Kidney (tissue), 14 donors: ENCODE measurements around the gene KLHL7. TPM values are rescaled to one million over a fixed set of nuclear protein-coding genes. Genes with fewer than 3 reads are reported as not detected.

Experiments used
- DNase-seq, 5 donors: peaks; one replicate each; pipeline ENCODE4 v3.0.0-alpha.2; 2013 to 2020
- FAIRE-seq: peaks from 2 replicates; lab custom pipeline; 2012; peaks lifted over from hg19 to GRCh38; lab: Jason Lieb, UNC
- H3K27ac ChIP-seq, 2 donors: one replicate each; pipeline ENCODE4 v1.7.0; 2013; ENCODE audit warnings: low read depth in 2 of 2, low read length in 2 of 2, inconsistent platforms in 1 of 2
- H3K27me3 ChIP-seq: one replicate; pipeline ENCODE4 v1.7.1; 2013; ENCODE audit warnings: low read length, inconsistent platforms; ENCODE audit not compliant: control insufficient read depth, insufficient read depth
- H3K36me3 ChIP-seq, 3 donors: one replicate each; pipeline versions ENCODE4 v1.7.0 to v1.7.1; 2013; ENCODE audit warnings: low read length in 3 of 3, control low read depth in 1 of 3, inconsistent platforms in 1 of 3; ENCODE audit not compliant: insufficient read depth in 3 of 3, control insufficient read depth in 2 of 3
- H3K4me1 ChIP-seq, 3 donors: one replicate each; pipeline versions ENCODE4 v1.7.0 to v1.7.1; 2013; ENCODE audit warnings: low read length in 3 of 3, inconsistent platforms in 1 of 3, low read depth in 1 of 3; ENCODE audit not compliant: control insufficient read depth in 2 of 3, insufficient read depth in 2 of 3
- H3K4me3 ChIP-seq, 3 donors: one replicate each; pipeline versions ENCODE4 v1.7.0 to v1.8.1; 2013; ENCODE audit warnings: low read length in 3 of 3, control low read depth in 1 of 3, inconsistent platforms in 1 of 3
- H3K9ac ChIP-seq, 3 donors: one replicate each; pipeline versions ENCODE4 v1.7.0 to v1.7.1; 2013; ENCODE audit warnings: low read length in 3 of 3, control low read depth in 1 of 3, inconsistent platforms in 1 of 3
- H3K9me3 ChIP-seq, 3 donors: one replicate each; pipeline versions ENCODE4 v1.7.0 to v1.7.1; 2013; ENCODE audit warnings: low read length in 3 of 3, control low read depth in 1 of 3, inconsistent platforms in 1 of 3; ENCODE audit not compliant: control insufficient read depth in 2 of 3, insufficient read depth in 1 of 3
- intact Hi-C: fragments of 100-400 bp; cut with DNase I; formaldehyde crosslinking; loops from one replicate; pipeline ENCODE4 v1.11.1; 2022
- polyA plus RNA-seq: library from polyadenylated mRNA; stranded (reverse); fragments of 350-450 nt; fragmentation: Illumina TruSeq; extraction: RNeasy Lipid Tissue Mini Kit (QIAGEN cat#74804); gene quantifications from one replicate; pipeline ENCODE4 v1.2.3, GENCODE V29; 2014; ENCODE audit warnings: low read depth, low replicate concordance; ENCODE audit not compliant: insufficient read depth
- total RNA-seq: library from RNA; stranded (reverse); fragmentation: NEBNext Ultra II Directional; extraction: Animal tissue kit (Norgen Biotek cat#: 25700); gene quantifications from one replicate; pipeline ENCODE4 v1.2.1, GENCODE V29; 2021
- TF ChIP-seq, protein P1 (sequence below): IDR thresholded peaks from 3 replicates; pipeline ENCODE4 v1.5.1; 2012; ENCODE audit warnings: mild to moderate bottlenecking, moderate library complexity, borderline replicate concordance; ENCODE audit not compliant: insufficient read depth; ENCODE audit errors: extremely low read depth
- donor health status: control.
- donor health status: control.
- donor health status: control.
- donor health status: control.
- donor health status: control.
- donor health status: DM: yes; HTN: yes; CAD: no.
- donor health status: Normal renal cell carcinoma (clear cell type).

KLHL7 gene
- total and polyA plus RNA-seq, 2 donors from 2014 or later, result 13.3 to 20.6 TPM

DNA sequence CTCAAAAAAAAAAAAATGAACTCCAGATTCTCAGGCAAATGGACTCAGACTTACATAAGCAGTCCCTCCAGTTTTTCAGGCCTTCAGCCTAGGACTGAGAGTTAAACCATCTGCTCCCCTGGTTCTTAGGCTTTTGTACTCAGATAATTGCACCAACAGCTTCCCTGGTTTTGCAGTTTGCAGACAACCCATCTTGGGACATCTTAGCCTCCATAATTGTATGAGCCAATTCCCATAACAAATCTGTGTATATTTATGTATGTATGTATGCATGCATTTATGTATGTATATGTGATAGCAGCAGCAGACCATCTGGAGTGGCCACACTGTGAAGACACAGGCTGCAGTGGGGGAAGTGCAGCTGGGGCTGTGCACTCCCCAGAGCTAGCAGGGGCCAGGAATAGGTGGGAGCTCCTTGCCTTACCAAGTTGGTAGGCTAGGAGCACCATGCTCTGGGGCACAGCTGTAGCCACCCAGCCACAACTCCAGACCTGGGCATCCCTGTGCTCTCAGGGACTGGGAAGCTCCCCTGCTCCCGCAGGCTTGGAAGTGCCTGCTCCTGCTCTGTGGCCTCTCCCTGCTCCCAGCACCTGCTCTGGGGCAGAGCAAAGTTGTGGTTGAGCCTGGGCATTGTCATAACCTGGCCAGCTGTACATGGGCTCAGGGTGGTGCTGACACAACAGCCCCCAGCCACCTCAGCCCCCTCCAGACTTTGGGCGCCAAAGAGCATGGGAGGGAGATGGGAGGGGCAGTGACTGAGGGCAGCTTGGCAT is 8.9 kb upstream of the KLHL7 start:
- H3K36me3 ChIP-seq, result no peaks in the 10 kb centered on the region
- no peaks in the 10 kb centered on the region for H3K4me1 ChIP-seq
- H3K9me3 ChIP-seq, result no peaks in the 10 kb centered on the region
- H3K9ac ChIP-seq, result no peak overlapping the region
- DNase-seq (no peak), FAIRE-seq (no peak)
- no peak overlapping the region for H3K4me3 ChIP-seq
- intact Hi-C loops, result no loop called here
- TF ChIP-seq, protein P1, sequence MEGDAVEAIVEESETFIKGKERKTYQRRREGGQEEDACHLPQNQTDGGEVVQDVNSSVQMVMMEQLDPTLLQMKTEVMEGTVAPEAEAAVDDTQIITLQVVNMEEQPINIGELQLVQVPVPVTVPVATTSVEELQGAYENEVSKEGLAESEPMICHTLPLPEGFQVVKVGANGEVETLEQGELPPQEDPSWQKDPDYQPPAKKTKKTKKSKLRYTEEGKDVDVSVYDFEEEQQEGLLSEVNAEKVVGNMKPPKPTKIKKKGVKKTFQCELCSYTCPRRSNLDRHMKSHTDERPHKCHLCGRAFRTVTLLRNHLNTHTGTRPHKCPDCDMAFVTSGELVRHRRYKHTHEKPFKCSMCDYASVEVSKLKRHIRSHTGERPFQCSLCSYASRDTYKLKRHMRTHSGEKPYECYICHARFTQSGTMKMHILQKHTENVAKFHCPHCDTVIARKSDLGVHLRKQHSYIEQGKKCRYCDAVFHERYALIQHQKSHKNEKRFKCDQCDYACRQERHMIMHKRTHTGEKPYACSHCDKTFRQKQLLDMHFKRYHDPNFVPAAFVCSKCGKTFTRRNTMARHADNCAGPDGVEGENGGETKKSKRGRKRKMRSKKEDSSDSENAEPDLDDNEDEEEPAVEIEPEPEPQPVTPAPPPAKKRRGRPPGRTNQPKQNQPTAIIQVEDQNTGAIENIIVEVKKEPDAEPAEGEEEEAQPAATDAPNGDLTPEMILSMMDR, result no peak
- no peak overlapping the region for H3K27ac ChIP-seq
- no peaks in the 10 kb centered on the region for H3K27me3 ChIP-seq

DNA sequence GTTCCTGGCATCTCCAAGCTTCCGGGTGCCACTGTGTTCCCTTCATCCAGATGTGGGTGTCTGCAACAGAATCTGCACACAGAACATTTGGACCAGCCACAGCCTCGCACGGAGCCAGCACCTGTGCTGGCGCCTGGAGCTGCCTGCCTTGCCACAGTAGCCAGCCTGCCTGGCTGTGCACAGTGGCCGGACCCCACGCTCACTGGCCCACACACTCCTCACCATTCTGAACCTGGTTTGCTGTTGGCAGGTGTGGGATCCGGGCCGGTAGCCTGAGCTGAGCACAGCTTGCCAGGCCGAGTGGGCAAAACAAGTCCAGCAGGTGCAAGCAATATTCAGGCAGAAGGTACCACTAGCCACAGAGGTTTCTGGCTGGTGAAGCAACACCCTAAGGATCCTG is 7.6 kb upstream of the KLHL7 start:
- no peak overlapping the region for H3K27ac ChIP-seq
- intact Hi-C loops, result no loop called here
- FAIRE-seq (no peak), DNase-seq (no peak)
- no peak overlapping the region for H3K4me3 ChIP-seq
- no peaks in the 10 kb centered on the region for H3K36me3 ChIP-seq
- TF ChIP-seq, protein P1, result no peak
- H3K4me1 ChIP-seq, result no peaks in the 10 kb centered on the region
- peaks cover 0 to 4% (median 0%) of the 10 kb centered on the region in 3 donors for H3K9me3 ChIP-seq
- H3K27me3 ChIP-seq, result no peaks in the 10 kb centered on the region
- no peak overlapping the region for H3K9ac ChIP-seq

DNA sequence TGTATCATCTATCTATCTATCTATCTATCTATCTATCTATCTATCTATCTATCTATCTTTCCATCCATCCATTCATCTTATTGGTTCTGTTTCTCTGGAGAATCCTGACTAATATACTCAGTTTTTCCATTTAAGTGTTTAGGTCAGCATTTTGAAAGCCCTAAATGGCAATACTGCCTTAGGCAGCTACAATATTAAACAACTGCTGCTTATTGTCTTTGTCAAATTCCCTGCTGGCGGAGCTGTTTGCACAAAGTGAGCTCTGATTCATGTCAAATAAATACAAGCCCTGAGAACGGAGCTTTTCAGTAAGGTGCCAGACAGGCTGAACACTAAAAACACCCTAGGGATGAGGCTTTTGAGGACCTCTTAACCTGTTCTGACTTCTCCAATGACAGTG is 7.1 kb upstream of the KLHL7 start:
- FAIRE-seq, result no peak
- no peak overlapping the region for H3K27ac ChIP-seq
- H3K4me3 ChIP-seq, result no peak overlapping the region
- intact Hi-C loops, result no loop called here
- no peaks in the 10 kb centered on the region for H3K36me3 ChIP-seq
- peaks cover 0 to 4% (median 0%) of the 10 kb centered on the region in 3 donors for H3K9me3 ChIP-seq
- TF ChIP-seq, protein P1, result no peak
- DNase-seq, result no peak
- no peaks in the 10 kb centered on the region for H3K4me1 ChIP-seq
- no peak overlapping the region for H3K9ac ChIP-seq
- no peaks in the 10 kb centered on the region for H3K27me3 ChIP-seq
